Loucy (cell line): Measurements from ENCODE around the gene PMP22.

ENCODE experiments used
- H2AFZ ChIP-seq: fragments of 200-600 bp; sonication (generic); 2 replicates; pipeline ENCODE4 v1.6.0; 2016; ENCODE audit warnings: antibody characterized with exemption, mild to moderate bottlenecking, low read length, moderate library complexity
- H3F3A ChIP-seq: fragments of 200-600 bp; 2 replicates; pipeline ENCODE4 v1.6.0; 2016; ENCODE audit warnings: antibody characterized with exemption, low read depth, mild to moderate bottlenecking
- H3K27me3 ChIP-seq: fragments of 200-600 bp; sonication (generic); 2 replicates; pipeline ENCODE4 v1.6.1; 2014; ENCODE audit warnings: low read length, mild to moderate bottlenecking; ENCODE audit not compliant: insufficient read depth, poor library complexity, severe bottlenecking
- H3K36me3 ChIP-seq: fragments of 200-600 bp; sonication (generic); 2 replicates; pipeline ENCODE4 v1.6.1; 2016; ENCODE audit warnings: low read length; ENCODE audit not compliant: insufficient read depth
- H3K4me1 ChIP-seq: fragments of 200-600 bp; sonication (generic); 2 replicates; pipeline ENCODE4 v1.5.1; 2014; ENCODE audit warnings: low read length, mild to moderate bottlenecking; ENCODE audit not compliant: insufficient read depth, poor library complexity, severe bottlenecking
- H3K4me2 ChIP-seq: fragments of 200-600 bp; sonication (generic); 2 replicates; pipeline ENCODE4 v1.6.0; 2014; ENCODE audit warnings: antibody characterized with exemption, low read length, low read depth, mild to moderate bottlenecking; ENCODE audit not compliant: poor library complexity, severe bottlenecking
- H3K4me3 ChIP-seq: fragments of 200-600 bp; sonication (generic); 2 replicates; pipeline ENCODE4 v1.5.1; 2014; ENCODE audit warnings: low read length, mild to moderate bottlenecking, mixed read lengths; ENCODE audit not compliant: poor library complexity, severe bottlenecking
- H3K79me2 ChIP-seq: fragments of 200-600 bp; sonication (generic); 2 replicates; pipeline ENCODE4 v1.6.1; 2014; ENCODE audit warnings: low read length; ENCODE audit not compliant: insufficient read depth
- H3K9ac ChIP-seq: fragments of 200-600 bp; sonication (generic); 2 replicates; pipeline ENCODE4 v1.6.0; 2014; ENCODE audit warnings: mild to moderate bottlenecking, low read depth, low read length, moderate library complexity; ENCODE audit not compliant: poor library complexity, severe bottlenecking
- H3K9me2 ChIP-seq: fragments of 200-600 bp; sonication (generic); replicated peaks from 2 replicates; pipeline ENCODE4 v1.6.1; 2016; ENCODE audit warnings: low read depth, low read length, mixed read lengths
- H3K9me3 ChIP-seq: fragments of 200-600 bp; sonication (generic); 2 replicates; pipeline ENCODE4 v1.6.1; 2014; ENCODE audit warnings: mild to moderate bottlenecking, antibody characterized with exemption, low read length, low read depth; ENCODE audit not compliant: insufficient read depth
- H4K20me1 ChIP-seq: fragments of 200-600 bp; sonication (generic); 2 replicates; pipeline ENCODE4 v1.6.0; 2014; ENCODE audit warnings: antibody characterized with exemption, low read length, mild to moderate bottlenecking; ENCODE audit not compliant: insufficient read depth, poor library complexity, severe bottlenecking
- CTCF ChIP-seq: fragments of 200-600 bp; sonication (generic); conservative IDR thresholded peaks from 2 replicates; pipeline ENCODE4 v1.5.1; 2014; ENCODE audit warnings: mild to moderate bottlenecking, antibody characterized with exemption, low read length
- EZH2phosphoT487 ChIP-seq: fragments of 200-600 bp; IDR thresholded peaks from 2 replicates; pipeline ENCODE4 v1.6.1; 2018; ENCODE audit warnings: antibody characterized with exemption, mild to moderate bottlenecking, moderate library complexity, borderline replicate concordance

The PMP22 gene

GRCh38 chr17:15290605-15291004, 25.5 kb upstream of the PMP22 start:
- H4K20me1 ChIP-seq: no peaks in the 10 kb centered on the region
- H3K9ac ChIP-seq: no peak overlapping the region
- no peak overlapping the region for H2AFZ ChIP-seq
- H3K4me1 ChIP-seq: no peaks in the 10 kb centered on the region
- no peak overlapping the region for H3K4me3 ChIP-seq
- H3K36me3 ChIP-seq: no peaks in the 10 kb centered on the region
- no peaks in the 10 kb centered on the region for H3F3A ChIP-seq
- no peaks in the 10 kb centered on the region for H3K27me3 ChIP-seq
- no peaks in the 10 kb centered on the region for H3K9me2 ChIP-seq
- H3K4me2 ChIP-seq: no peak overlapping the region
- TF ChIP-seq EZH2phosphoT487 (no peak), CTCF (no peak)
- no peaks in the 10 kb centered on the region for H3K9me3 ChIP-seq
- no peaks in the 10 kb centered on the region for H3K79me2 ChIP-seq

GRCh38 chr17:15289285-15290183, 24.4 kb upstream of the PMP22 start:
- H3K4me2 ChIP-seq: no peak overlapping the region
- no peaks in the 10 kb centered on the region for H3K27me3 ChIP-seq
- H3K4me3 ChIP-seq: no peak overlapping the region
- H3F3A ChIP-seq: no peaks in the 10 kb centered on the region
- no peaks in the 10 kb centered on the region for H3K9me3 ChIP-seq
- TF ChIP-seq CTCF (no peak), EZH2phosphoT487 (no peak)
- no peaks in the 10 kb centered on the region for H3K4me1 ChIP-seq
- no peak overlapping the region for H3K9ac ChIP-seq
- no peaks in the 10 kb centered on the region for H3K79me2 ChIP-seq
- no peaks in the 10 kb centered on the region for H3K9me2 ChIP-seq
- no peaks in the 10 kb centered on the region for H4K20me1 ChIP-seq
- no peak overlapping the region for H2AFZ ChIP-seq
- H3K36me3 ChIP-seq: no peaks in the 10 kb centered on the region

GRCh38 chr17:15288859-15289258, 23.7 kb upstream of the PMP22 start:
- Histone ChIP-seq H3K27me3 (no peaks in the 10 kb centered on the region), H3K4me2 (no peak overlapping the region), H3K79me2 (no peaks in the 10 kb centered on the region), H2AFZ (no peak overlapping the region), H3K9me3 (no peaks in the 10 kb centered on the region), H3K4me1 (no peaks in the 10 kb centered on the region), H3K36me3 (no peaks in the 10 kb centered on the region), H3K9ac (no peak overlapping the region), H3K9me2 (no peaks in the 10 kb centered on the region), H3K4me3 (no peak overlapping the region), H3F3A (no peaks in the 10 kb centered on the region), H4K20me1 (no peaks in the 10 kb centered on the region)
- TF ChIP-seq CTCF: no peak
